ENCODE data around the gene ATXN10.

DNA sequence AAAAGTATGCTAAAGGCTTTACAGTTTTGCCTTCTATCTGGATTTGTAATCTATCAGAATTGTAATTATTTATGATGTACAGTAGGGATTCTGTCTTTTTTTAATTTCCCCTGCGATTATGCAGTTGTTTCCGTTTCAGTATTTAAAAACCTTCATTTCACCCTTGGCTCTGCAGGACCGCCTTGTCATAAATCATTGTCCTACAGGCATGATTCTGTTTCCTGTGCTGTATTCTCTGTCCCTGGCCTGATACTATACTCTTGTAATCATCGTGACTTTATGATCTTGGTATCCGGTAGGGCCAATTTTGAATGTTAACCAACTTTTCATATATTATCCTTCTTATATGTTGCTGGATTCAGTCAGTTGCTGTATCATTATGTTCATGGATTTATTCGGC, 151.7 kb downstream of the ATXN10 start:
- TF ChIP-seq, protein P1, sequence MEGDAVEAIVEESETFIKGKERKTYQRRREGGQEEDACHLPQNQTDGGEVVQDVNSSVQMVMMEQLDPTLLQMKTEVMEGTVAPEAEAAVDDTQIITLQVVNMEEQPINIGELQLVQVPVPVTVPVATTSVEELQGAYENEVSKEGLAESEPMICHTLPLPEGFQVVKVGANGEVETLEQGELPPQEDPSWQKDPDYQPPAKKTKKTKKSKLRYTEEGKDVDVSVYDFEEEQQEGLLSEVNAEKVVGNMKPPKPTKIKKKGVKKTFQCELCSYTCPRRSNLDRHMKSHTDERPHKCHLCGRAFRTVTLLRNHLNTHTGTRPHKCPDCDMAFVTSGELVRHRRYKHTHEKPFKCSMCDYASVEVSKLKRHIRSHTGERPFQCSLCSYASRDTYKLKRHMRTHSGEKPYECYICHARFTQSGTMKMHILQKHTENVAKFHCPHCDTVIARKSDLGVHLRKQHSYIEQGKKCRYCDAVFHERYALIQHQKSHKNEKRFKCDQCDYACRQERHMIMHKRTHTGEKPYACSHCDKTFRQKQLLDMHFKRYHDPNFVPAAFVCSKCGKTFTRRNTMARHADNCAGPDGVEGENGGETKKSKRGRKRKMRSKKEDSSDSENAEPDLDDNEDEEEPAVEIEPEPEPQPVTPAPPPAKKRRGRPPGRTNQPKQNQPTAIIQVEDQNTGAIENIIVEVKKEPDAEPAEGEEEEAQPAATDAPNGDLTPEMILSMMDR (IDR thresholded peaks at IDR 0.05; ENCODE audit: low read length) = no peak
- no peak for TF ChIP-seq EZH2 (IDR thresholded peaks at IDR 0.05; ENCODE audit: borderline replicate concordance, low read length)

Measured in OCI-LY1 (cell line).